HG03159 (cell line): ENCODE results near the gene FBXO15.

ENCODE experiments used
- ATAC-seq: cut with Tn5 transposase; IDR thresholded peaks from one replicate; pipeline ENCODE4 v1.9.1; 2021; ENCODE audit warnings: mild to moderate bottlenecking, moderate library complexity; ENCODE audit not compliant: unreplicated experiment

Gene FBXO15

GRCh38 chr18:74153793-74154192, 6.2 kb upstream of the FBXO15 start:
- no peak for ATAC-seq

GRCh38 chr18:74153377-74153776, 5.7 kb upstream of the FBXO15 start:
- no peak for ATAC-seq

- ATAC-seq, result no peak
Observed at GRCh38 chr18:74152857-74153256, 5.2 kb upstream of the FBXO15 start.

- no peak for ATAC-seq
Observed at GRCh38 chr18:74152270-74152669, 4.6 kb upstream of the FBXO15 start.

- no peak for ATAC-seq
Observed at GRCh38 chr18:74149878-74150277, 2.2 kb upstream of the FBXO15 start.

GRCh38 chr18:74148543-74149070, 973 bp upstream of the FBXO15 start:
- ATAC-seq, result no peak

- ATAC-seq, result no peak
Observed at GRCh38 chr18:74147491-74147778, 199 bp downstream of the FBXO15 start.

GRCh38 chr18:74146756-74147155, 878 bp downstream of the FBXO15 start:
- no peak for ATAC-seq

GRCh38 chr18:74142252-74142651, 5.4 kb downstream of the FBXO15 start:
- ATAC-seq, result no peak

- ATAC-seq, result no peak
Observed at GRCh38 chr18:74141667-74142066, 6.0 kb downstream of the FBXO15 start.

- no peak for ATAC-seq
Observed at GRCh38 chr18:74140582-74140981, 7.1 kb downstream of the FBXO15 start.

GRCh38 chr18:74139888-74140287, 7.7 kb downstream of the FBXO15 start:
- ATAC-seq, result no peak

- no peak for ATAC-seq
Observed at GRCh38 chr18:74139411-74139810, 8.2 kb downstream of the FBXO15 start.

- no peak for ATAC-seq
Observed at GRCh38 chr18:74137920-74138538, 9.6 kb downstream of the FBXO15 start.

GRCh38 chr18:74132201-74132600, 15.4 kb downstream of the FBXO15 start:
- no peak for ATAC-seq

- ATAC-seq, result no peak
Observed at GRCh38 chr18:74131124-74131523, 16.5 kb downstream of the FBXO15 start.

- no peak for ATAC-seq
Observed at GRCh38 chr18:74128159-74128558, 19.5 kb downstream of the FBXO15 start.

GRCh38 chr18:74126684-74127655, 20.7 kb downstream of the FBXO15 start:
- ATAC-seq, result no peak

- ATAC-seq, result no peak
Observed at GRCh38 chr18:74124642-74125041, 23.0 kb downstream of the FBXO15 start.

- ATAC-seq, result no peak
Observed at GRCh38 chr18:74123200-74123599, 24.4 kb downstream of the FBXO15 start.

- no peak for ATAC-seq
Observed at GRCh38 chr18:74116633-74117554, 30.7 kb downstream of the FBXO15 start.
